SU-DHL-6 (cell line): ENCODE results near the gene ACTL9.

Source experiments
- H2AFZ ChIP-seq: fragments of 200-600 bp; sonication (generic); 2 replicates; pipeline ENCODE4 v1.6.1; 2014; ENCODE audit warnings: low read depth, mild to moderate bottlenecking, moderate library complexity, mixed read lengths, antibody characterized with exemption, low read length; ENCODE audit not compliant: severe bottlenecking
- H3F3A ChIP-seq: fragments of 200-600 bp; shearing (Covaris generic); 2 replicates; pipeline ENCODE4 v1.6.0; 2016; ENCODE audit warnings: antibody characterized with exemption, mild to moderate bottlenecking; ENCODE audit not compliant: insufficient read depth
- H3K27ac ChIP-seq: fragments of 200-600 bp; sonication (generic); 2 replicates; pipeline ENCODE4 v1.5.1; 2016; ENCODE audit warnings: low read depth, mild to moderate bottlenecking, low read length, moderate library complexity, mixed read lengths
- H3K27me3 ChIP-seq: fragments of 200-600 bp; sonication (generic), shearing (Covaris generic); 2 replicates; pipeline ENCODE4 v1.6.0; 2014; ENCODE audit warnings: mild to moderate bottlenecking, low read length
- H3K36me3 ChIP-seq: fragments of 200-600 bp; sonication (generic); 2 replicates; pipeline ENCODE4 v1.6.1; 2014; ENCODE audit warnings: mild to moderate bottlenecking, low read length, mixed read lengths
- H3K4me2 ChIP-seq: fragments of 300-600, 200-600 bp; shearing (Covaris generic), sonication (generic); 2 replicates; pipeline ENCODE4 v1.6.0; 2014; ENCODE audit warnings: low read length, low read depth, mild to moderate bottlenecking; ENCODE audit not compliant: poor library complexity, severe bottlenecking
- H3K4me3 ChIP-seq: fragments of 200-600 bp; sonication (generic); 2 replicates; pipeline ENCODE4 v1.5.1; 2014; ENCODE audit warnings: antibody characterized with exemption, low read length, mild to moderate bottlenecking, mixed read lengths; ENCODE audit not compliant: insufficient read depth, poor library complexity, severe bottlenecking
- H3K79me2 ChIP-seq: fragments of 200-600 bp; sonication (generic); 2 replicates; pipeline ENCODE4 v1.6.1; 2014; ENCODE audit warnings: mild to moderate bottlenecking, low read length, moderate library complexity; ENCODE audit not compliant: insufficient read depth
- H3K9ac ChIP-seq: fragments of 200-600 bp; sonication (generic); 2 replicates; pipeline ENCODE4 v1.7.0; 2014; ENCODE audit warnings: mild to moderate bottlenecking, low read length
- H3K9me2 ChIP-seq: fragments of 200-600 bp; sonication (generic); replicated peaks from 2 replicates; pipeline ENCODE4 v1.6.1; 2014; ENCODE audit warnings: low read length; ENCODE audit not compliant: insufficient read depth
- H3K9me3 ChIP-seq: fragments of 200-600 bp; sonication (generic); 2 replicates; pipeline ENCODE4 v1.6.1; 2014; ENCODE audit warnings: low read length, mixed read lengths; ENCODE audit not compliant: insufficient read depth
- H4K20me1 ChIP-seq: fragments of 200-600 bp; sonication (generic); 2 replicates; pipeline ENCODE4 v1.6.1; 2014; ENCODE audit warnings: low read depth, mild to moderate bottlenecking, antibody characterized with exemption, low read length, moderate library complexity, mixed read lengths
- EZH2phosphoT487 ChIP-seq: fragments of 200-600 bp; sonication (generic), shearing (Covaris generic); conservative IDR thresholded peaks from 2 replicates; pipeline ENCODE4 v1.6.1; 2018; ENCODE audit warnings: mild to moderate bottlenecking, antibody characterized with exemption, low read length, moderate library complexity, mixed read lengths
- TF ChIP-seq, protein P1 (sequence below): fragments of 200-600 bp; sonication (generic); IDR thresholded peaks from one replicate; pipeline ENCODE4 v1.5.1; 2017; ENCODE audit warnings: antibody characterized with exemption, mild to moderate bottlenecking, low read length, moderate library complexity; ENCODE audit not compliant: insufficient read depth, poor library complexity, severe bottlenecking

Gene ACTL9

DNA sequence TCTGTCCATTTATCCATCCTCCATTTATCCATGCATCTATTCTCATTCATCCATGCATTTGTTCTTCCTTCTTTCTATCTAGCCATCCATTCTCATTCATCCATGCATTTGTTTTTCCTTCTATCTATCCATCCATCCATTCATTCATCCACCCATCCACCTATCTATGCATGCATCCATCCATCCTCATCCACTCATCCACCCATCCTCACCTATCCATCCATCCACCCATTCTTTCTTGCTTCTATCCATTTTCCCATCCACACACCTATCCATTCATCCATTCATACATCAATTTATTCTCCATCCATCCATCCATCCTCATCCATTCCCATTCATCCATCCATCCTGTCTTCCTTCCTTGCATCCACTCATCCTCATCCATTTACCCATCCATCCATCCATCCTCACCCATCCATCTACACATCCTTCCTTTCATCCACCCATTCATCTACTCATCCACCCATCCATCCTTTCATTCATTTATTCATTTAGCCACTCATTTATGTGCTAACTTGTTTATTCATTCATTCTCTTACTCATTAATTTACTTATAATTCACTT lies 20.3 kb downstream of the ACTL9 start:
- no peaks in the 10 kb centered on the region for H3K9me3 ChIP-seq

DNA sequence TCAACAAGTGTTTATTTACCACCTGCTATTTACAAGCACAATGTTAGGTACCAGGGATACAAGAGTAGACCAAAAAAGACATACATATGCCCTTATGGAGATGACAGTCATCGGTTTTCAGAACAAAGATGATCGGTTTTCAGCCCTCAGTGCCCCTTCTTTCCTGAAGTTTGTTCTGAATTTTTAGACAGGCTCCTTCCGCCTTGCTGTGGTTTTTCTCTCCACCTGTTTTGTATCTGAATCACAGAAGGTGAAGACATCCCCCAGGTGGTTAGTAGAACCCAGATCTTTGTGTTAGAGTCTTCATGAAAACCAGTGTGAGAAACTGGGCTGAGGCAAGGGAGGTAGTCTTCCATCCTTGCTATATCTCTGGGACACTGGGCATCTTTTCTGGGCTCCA lies 23.5 kb downstream of the ACTL9 start:
- Histone ChIP-seq H3K4me3 (no peak overlapping the region), H3K27me3 (no peaks in the 10 kb centered on the region), H3K9me2 (no peaks in the 10 kb centered on the region), H3K36me3 (no peaks in the 10 kb centered on the region), H2AFZ (no peak overlapping the region), H3K4me2 (no peak overlapping the region), H3F3A (no peaks in the 10 kb centered on the region), H3K27ac (no peak overlapping the region), H3K9me3 (no peaks in the 10 kb centered on the region), H4K20me1 (no peaks in the 10 kb centered on the region), H3K79me2 (no peaks in the 10 kb centered on the region), H3K9ac (no peak overlapping the region)
- TF ChIP-seq, protein P1, sequence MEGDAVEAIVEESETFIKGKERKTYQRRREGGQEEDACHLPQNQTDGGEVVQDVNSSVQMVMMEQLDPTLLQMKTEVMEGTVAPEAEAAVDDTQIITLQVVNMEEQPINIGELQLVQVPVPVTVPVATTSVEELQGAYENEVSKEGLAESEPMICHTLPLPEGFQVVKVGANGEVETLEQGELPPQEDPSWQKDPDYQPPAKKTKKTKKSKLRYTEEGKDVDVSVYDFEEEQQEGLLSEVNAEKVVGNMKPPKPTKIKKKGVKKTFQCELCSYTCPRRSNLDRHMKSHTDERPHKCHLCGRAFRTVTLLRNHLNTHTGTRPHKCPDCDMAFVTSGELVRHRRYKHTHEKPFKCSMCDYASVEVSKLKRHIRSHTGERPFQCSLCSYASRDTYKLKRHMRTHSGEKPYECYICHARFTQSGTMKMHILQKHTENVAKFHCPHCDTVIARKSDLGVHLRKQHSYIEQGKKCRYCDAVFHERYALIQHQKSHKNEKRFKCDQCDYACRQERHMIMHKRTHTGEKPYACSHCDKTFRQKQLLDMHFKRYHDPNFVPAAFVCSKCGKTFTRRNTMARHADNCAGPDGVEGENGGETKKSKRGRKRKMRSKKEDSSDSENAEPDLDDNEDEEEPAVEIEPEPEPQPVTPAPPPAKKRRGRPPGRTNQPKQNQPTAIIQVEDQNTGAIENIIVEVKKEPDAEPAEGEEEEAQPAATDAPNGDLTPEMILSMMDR = no peak
- no peak for TF ChIP-seq EZH2phosphoT487

More for the DNA sequence above, 20.3 kb downstream of the ACTL9 start:
- H3K27ac ChIP-seq = no peak overlapping the region
- no peaks in the 10 kb centered on the region for H3K9me2 ChIP-seq
- no peak overlapping the region for H3K4me2 ChIP-seq
- no peaks in the 10 kb centered on the region for H3K27me3 ChIP-seq
- no peaks in the 10 kb centered on the region for H4K20me1 ChIP-seq
- no peak overlapping the region for H3K9ac ChIP-seq
- H3K79me2 ChIP-seq = no peaks in the 10 kb centered on the region
- no peak overlapping the region for H3K4me3 ChIP-seq
- no peak overlapping the region for H2AFZ ChIP-seq
- no peak for TF ChIP-seq EZH2phosphoT487
- TF ChIP-seq, protein P1 = no peak
- H3F3A ChIP-seq = no peaks in the 10 kb centered on the region
- no peaks in the 10 kb centered on the region for H3K36me3 ChIP-seq

DNA sequence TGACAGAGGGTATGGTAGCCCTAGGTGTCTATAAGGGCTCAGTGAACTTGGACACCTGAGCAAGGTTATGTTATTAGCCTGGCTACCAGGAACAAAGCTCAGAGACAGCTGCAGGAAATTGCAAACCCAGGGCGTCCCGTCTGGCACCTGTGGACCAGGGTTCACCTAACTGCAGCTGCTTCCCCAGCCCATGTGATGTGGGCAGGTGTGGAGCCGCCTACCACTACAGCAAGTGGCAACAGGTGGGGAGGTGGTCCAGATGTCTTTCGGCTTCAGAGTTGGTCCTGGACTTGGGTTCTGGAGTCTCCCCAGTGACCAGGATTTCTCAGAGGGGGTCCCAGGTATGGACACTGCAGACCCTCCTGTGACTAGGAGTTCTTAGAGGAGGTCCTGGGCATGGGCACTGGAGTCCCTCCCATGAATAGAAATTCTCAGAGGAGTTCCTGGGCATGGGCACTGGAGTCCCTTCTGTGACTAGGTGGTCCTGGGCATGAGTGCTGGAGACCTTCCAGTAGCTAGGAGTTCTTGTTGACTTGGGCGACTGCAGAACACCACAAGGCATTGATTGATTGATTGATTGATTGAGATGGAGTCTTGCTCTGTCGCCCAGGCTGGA lies 25.2 kb downstream of the ACTL9 start:
- Histone ChIP-seq H3K9me2 (no peaks in the 10 kb centered on the region), H3K4me2 (no peak overlapping the region), H3K9me3 (no peaks in the 10 kb centered on the region), H3K27me3 (no peaks in the 10 kb centered on the region), H3K79me2 (no peaks in the 10 kb centered on the region), H3F3A (no peaks in the 10 kb centered on the region), H3K27ac (no peak overlapping the region), H3K36me3 (no peaks in the 10 kb centered on the region), H3K9ac (no peak overlapping the region), H4K20me1 (no peaks in the 10 kb centered on the region), H2AFZ (no peak overlapping the region), H3K4me3 (no peak overlapping the region)
- TF ChIP-seq, protein P1 = no peak
- TF ChIP-seq EZH2phosphoT487 = no peak
